A549 (cell line): Measurements from ENCODE around the gene GPI. TPM values are rescaled to one million over a fixed set of nuclear protein-coding genes. Genes with fewer than 3 reads are reported as not detected.

ENCODE experiments used
- ATAC-seq, 2 experiments: fragments of 200-7000 bp in 1 of 2; fragments of >200 bp in 1 of 2; cut with Nextera tagmentation in 1 of 2; cut with Tn5 transposase in 1 of 2; 3 replicates each; pipeline versions ENCODE4 v1.8.0 to v1.9.1; 2018 to 2020; ENCODE audit warnings: mild to moderate bottlenecking in 1 of 2, moderate library complexity in 1 of 2
- CTCF ChIA-PET: fragments of 300-600 bp; sonication (Branson Sonifier 250); formaldehyde crosslinking; extraction: SDS; loops from one replicate; lab custom pipeline; 2021; ENCODE audit warnings: antibody characterized with exemption, inconsistent platforms; lab: Yijun Ruan, JAX
- POLR2A ChIA-PET: fragments of 350-600 bp; formaldehyde crosslinking; extraction: SDS; loops from one replicate; lab custom pipeline; 2021; ENCODE audit warnings: antibody characterized with exemption, inconsistent platforms; lab: Yijun Ruan, JAX
- DNase-seq, 2 experiments: peaks; one replicate each; pipeline versions ENCODE4 v3.0.0 to v3.0.0-alpha.2; 2011 to 2016; ENCODE audit warnings: low read depth in 1 of 2, low spot score in 1 of 2
- FAIRE-seq: peaks from 2 replicates; lab custom pipeline; 2011; peaks lifted over from hg19 to GRCh38; lab: Jason Lieb, UNC
- H3K27ac ChIP-seq, 2 experiments: fragments of >200 bp; sonication (Bioruptor Twin); formaldehyde crosslinking; 3 replicates each; pipeline ENCODE4 v1.5.1; 2016 to 2017
- H3K4me1 ChIP-seq: fragments of >200 bp; sonication (Bioruptor Twin); formaldehyde crosslinking; 3 replicates; pipeline ENCODE4 v1.6.1; 2016
- H3K4me2 ChIP-seq: fragments of >200 bp; sonication (Bioruptor Twin); formaldehyde crosslinking; 3 replicates; pipeline ENCODE4 v1.6.1; 2016
- H3K4me3 ChIP-seq: fragments of >200 bp; sonication (Bioruptor Twin); formaldehyde crosslinking; 3 replicates; pipeline ENCODE4 v1.5.1; 2016
- H3K9me3 ChIP-seq: fragments of >200 bp; sonication (Bioruptor Twin); formaldehyde crosslinking; 3 replicates; pipeline ENCODE4 v1.6.1; 2016
- ATOH8 ChIP-seq: fragments of 250-450 bp; sonication (Bioruptor Pico); IDR thresholded peaks from 2 replicates; pipeline ENCODE4 v1.5.0; 2020; ENCODE audit warnings: low read depth, mild to moderate bottlenecking, moderate library complexity
- BCL3 ChIP-seq: fragments of >200 bp; sonication (Bioruptor Twin); formaldehyde crosslinking; IDR thresholded peaks from 3 replicates; pipeline ENCODE4 v1.6.1; 2016
- CHD2 ChIP-seq: fragments of 150-350 bp; IDR thresholded peaks from 2 replicates; pipeline ENCODE4 v1.6.1; 2014; ENCODE audit warnings: low read length; ENCODE audit not compliant: partially characterized antibody
- E2F6 ChIP-seq: IDR thresholded peaks from 2 replicates; pipeline ENCODE4 v1.6.1; 2012; ENCODE audit warnings: low read depth, borderline replicate concordance
- EHMT2 ChIP-seq: fragments of 200-600 bp; sonication (generic); IDR thresholded peaks from 2 replicates; pipeline ENCODE4 v1.6.1; 2016; ENCODE audit warnings: antibody characterized with exemption, low read depth, mild to moderate bottlenecking, moderate library complexity
- EP300 ChIP-seq, 2 experiments: fragments of >200 bp; sonication (Bioruptor Twin); formaldehyde crosslinking; IDR thresholded peaks; 2 replicates in 1 of 2; 3 replicates in 1 of 2; pipeline ENCODE4 v1.6.1; 2016 to 2017
- FOSB ChIP-seq: fragments of 250-450 bp; sonication (Bioruptor Pico); IDR thresholded peaks from 2 replicates; pipeline ENCODE4 v1.5.0; 2020; ENCODE audit warnings: mild to moderate bottlenecking, moderate library complexity
- FOSL2 ChIP-seq, 2 experiments: fragments of 450-650 bp in 1 of 2; fragments of >200 bp in 1 of 2; sonication (Bioruptor Twin) in 1 of 2; formaldehyde crosslinking; IDR thresholded peaks; 2 replicates each; pipeline versions ENCODE4 v1.5.0 to v1.6.1; 2016 to 2020; ENCODE audit warnings: mild to moderate bottlenecking in 1 of 2, moderate library complexity in 1 of 2
- GATA3 ChIP-seq: IDR thresholded peaks from 2 replicates; pipeline ENCODE4 v1.6.1; 2012; ENCODE audit warnings: borderline replicate concordance
- HEYL ChIP-seq: fragments of 250-450 bp; sonication (Bioruptor Pico); IDR thresholded peaks from 2 replicates; pipeline ENCODE4 v1.8.0; 2021; ENCODE audit warnings: mild to moderate bottlenecking, moderate library complexity
- HMGXB4 ChIP-seq: fragments of 250-450 bp; sonication (Bioruptor Pico); IDR thresholded peaks from 2 replicates; pipeline ENCODE4 v1.5.0; 2021; ENCODE audit warnings: mild to moderate bottlenecking, moderate library complexity, borderline replicate concordance
- KDM5A ChIP-seq: fragments of 200-600 bp; sonication (generic); IDR thresholded peaks from 2 replicates; pipeline ENCODE4 v1.6.1; 2016; ENCODE audit warnings: antibody characterized with exemption, mild to moderate bottlenecking
- MAX ChIP-seq: IDR thresholded peaks from 2 replicates; pipeline ENCODE4 v1.6.1; 2012
- MAZ ChIP-seq: fragments of 150-350 bp; IDR thresholded peaks from 2 replicates; pipeline ENCODE4 v1.6.1; 2014; ENCODE audit warnings: antibody characterized with exemption, low read depth, low read length, borderline replicate concordance
- RAD21 ChIP-seq, 2 experiments: fragments of >200 bp in 1 of 2; sonication (Bioruptor Twin) in 1 of 2; formaldehyde crosslinking in 1 of 2; IDR thresholded peaks in 1 of 2; conservative IDR thresholded peaks in 1 of 2; 2 replicates in 1 of 2; 3 replicates in 1 of 2; pipeline ENCODE4 v1.6.1; 2012 to 2018; ENCODE audit warnings: inconsistent platforms in 1 of 2
- REST ChIP-seq: fragments of 200-600 bp; sonication (generic); IDR thresholded peaks from 2 replicates; pipeline ENCODE4 v1.6.1; 2016; ENCODE audit warnings: antibody characterized with exemption, mild to moderate bottlenecking, moderate library complexity
- TFCP2L1 ChIP-seq: fragments of 250-450 bp; sonication (Bioruptor Pico); IDR thresholded peaks from 2 replicates; pipeline ENCODE4 v1.5.0; 2021; ENCODE audit warnings: mild to moderate bottlenecking
- USF2 ChIP-seq: fragments of 450-650 bp; IDR thresholded peaks from 2 replicates; pipeline ENCODE4 v1.6.1; 2014; ENCODE audit warnings: antibody characterized with exemption
- ZNF302 ChIP-seq: fragments of 250-450 bp; sonication (Bioruptor Pico); IDR thresholded peaks from 2 replicates; pipeline ENCODE4 v1.9.0; 2021; ENCODE audit warnings: inconsistent platforms, mild to moderate bottlenecking, moderate library complexity
- WGBS: methylation state at CpG from one replicate; pipeline ENCODE4 v1.1.6; 2017; ENCODE audit errors: missing lambda C conversion rate; 5-methylcytosine and 5-hydroxymethylcytosine counted together
- polyA plus RNA-seq, 4 experiments: library from polyadenylated mRNA; depleted of rRNA in 3 of 4; stranded (reverse); fragments of >200 nt; fragmentation: RNase III in 1 of 4; extraction: RNeasy Plus Mini Kit Qiagen cat#74134 plus additional on column Dnase treatment in 1 of 4; gene quantifications; 2 replicates in 3 of 4; 3 replicates in 1 of 4; pipeline ENCODE4 v1.2.3, GENCODE V29; 2011 to 2017

Gene GPI
- polyA plus RNA-seq, 2 of the 4 experiments (the other 2 are of a cell fraction), result 548 to 565 TPM

GRCh38 chr19:34355201-34355600, 9.8 kb upstream of the GPI start:
- Histone ChIP-seq H3K9me3 (no peaks in the 10 kb centered on the region), H3K4me3 (no peak overlapping the region), H3K4me1 (peaks cover 20% of the 10 kb centered on the region), H3K27ac (no peak overlapping the region), H3K4me2 (no peak overlapping the region)
- ChIA-PET CTCF (interaction anchor here (1.1 to 18.3 kb wide), 2 partner anchors 20 to 577 kb away, joined by 4 to 348 read pairs; no protein-coding TSS in a partner anchor), POLR2A (no interaction called here)
- ATAC-seq (no peak), FAIRE-seq (no peak), DNase-seq (no peak)
- WGBS, result 89% methylated on average over 8 of the region's 8 CpGs
- TF ChIP-seq ZNF302 (CRISPR knock-in tag), result no peak
- TF ChIP-seq EHMT2, result no peak
- no peak for TF ChIP-seq MAZ
- TF ChIP-seq TFCP2L1 (CRISPR knock-in tag), result no peak
- TF ChIP-seq HEYL, result no peak
- no peak for TF ChIP-seq E2F6
- no peak for TF ChIP-seq KDM5A
- TF ChIP-seq FOSL2 (IDR thresholded peaks at IDR 0.05), result no peak
- no peak for TF ChIP-seq FOSL2 (CRISPR knock-in tag; IDR thresholded peaks at IDR 0.05)
- TF ChIP-seq HMGXB4 (CRISPR knock-in tag), result no peak

- Histone ChIP-seq H3K27ac (no peak overlapping the region), H3K4me2 (no peak overlapping the region), H3K4me1 (peaks cover 17% of the 10 kb centered on the region), H3K4me3 (no peak overlapping the region), H3K9me3 (no peaks in the 10 kb centered on the region)
- ChIA-PET POLR2A (no interaction called here), CTCF (interaction anchor here (0.8 to 18.3 kb wide), 5 partner anchors 22 to 132 kb away, joined by 3 to 348 read pairs (median 3); no protein-coding TSS in a partner anchor)
- FAIRE-seq (no peak), ATAC-seq (no peak), DNase-seq (no peak)
- 95% methylated on average over 4 of the region's 4 CpGs for WGBS
- TF ChIP-seq CHD2, result no peak
- TF ChIP-seq BCL3, result no peak
- no peak for TF ChIP-seq MAZ
- TF ChIP-seq MAX, result no peak
- no peak for TF ChIP-seq USF2
- no peak for TF ChIP-seq HEYL
- no peak for TF ChIP-seq RAD21 (conservative IDR thresholded peaks at IDR 0.05 in 1 of 2, IDR thresholded peaks at IDR 0.05 in 1 of 2)
- no peak for TF ChIP-seq GATA3
- no peak for TF ChIP-seq FOSB (CRISPR knock-in tag)
- TF ChIP-seq REST, result no peak
- no peak for TF ChIP-seq EP300 (IDR thresholded peaks at IDR 0.05)
- TF ChIP-seq ATOH8, result no peak
These were observed 8.1 kb upstream of the GPI start for GRCh38 chr19:34356875-34357274.
